Activated CD8-positive, alpha-beta memory T cell treated with anti-CD3 and anti-CD28 coated beads, Interleukin-2, amount 50 U/mL, for 1 hour (primary cell): ENCODE results near the gene NAALADL1.
A peak's percentile ranks its signal among the peaks of the same experiment; 100 is the strongest.
"Not testable (repeated sequence)": the region's sequence is repeated elsewhere in the genome, so short reads cannot be mapped to it uniquely, and the experiment has no call there.

Source experiments
- DNase-seq: peaks from one replicate; pipeline ENCODE4 v3.0.0-alpha.2; 2020; ENCODE audit errors: extremely low read depth

The NAALADL1 gene

DNA sequence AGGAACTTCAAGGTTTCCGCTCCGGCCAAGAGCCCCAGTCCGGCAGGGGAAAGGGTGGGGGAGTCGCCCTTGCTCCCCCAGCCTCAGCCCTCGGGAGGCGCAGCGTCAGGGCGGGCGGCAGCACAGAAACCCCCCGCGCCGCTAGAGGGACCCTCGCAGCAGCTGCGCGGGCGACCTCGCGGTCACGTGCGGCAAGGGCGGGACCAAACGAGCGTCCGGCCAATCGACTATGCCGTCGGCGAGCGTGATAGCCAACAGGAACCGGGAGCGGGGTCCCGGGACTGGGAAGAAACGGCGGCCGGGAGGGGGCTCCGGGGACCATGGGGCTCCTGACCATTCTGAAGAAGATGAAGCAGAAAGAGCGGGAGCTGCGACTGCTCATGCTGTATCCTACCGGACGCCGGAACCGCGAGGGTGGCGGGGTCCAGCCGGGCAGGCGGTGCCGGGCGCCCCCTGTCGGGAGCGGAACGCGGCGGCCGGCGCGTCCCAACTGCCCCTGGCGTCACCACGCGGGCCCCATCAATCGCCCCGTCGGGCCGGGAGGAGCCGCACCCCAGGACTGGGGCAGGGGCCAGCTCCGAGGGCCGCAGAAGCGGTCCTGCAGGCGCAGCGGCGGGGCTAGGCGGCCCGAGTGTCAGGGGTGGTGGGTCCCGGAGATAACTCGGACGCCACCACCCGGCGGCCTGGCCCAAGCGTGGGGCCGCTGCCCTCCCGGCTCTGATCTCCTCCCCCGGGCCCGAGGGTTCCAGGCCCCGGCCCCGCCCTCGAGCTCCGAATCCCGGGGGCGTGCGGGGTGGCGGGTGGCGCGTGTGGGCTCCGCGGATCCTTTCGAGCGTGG is 44.2 kb downstream of the NAALADL1 start, which contains the start of gene ARL2:
Gene ARL2, plus strand, starts transcription at position 273 of the 838 bp plus-strand sequence. Its CDS starts 48 bp downstream, at position 321.
- peak; percentile 70 for DNase-seq

DNA sequence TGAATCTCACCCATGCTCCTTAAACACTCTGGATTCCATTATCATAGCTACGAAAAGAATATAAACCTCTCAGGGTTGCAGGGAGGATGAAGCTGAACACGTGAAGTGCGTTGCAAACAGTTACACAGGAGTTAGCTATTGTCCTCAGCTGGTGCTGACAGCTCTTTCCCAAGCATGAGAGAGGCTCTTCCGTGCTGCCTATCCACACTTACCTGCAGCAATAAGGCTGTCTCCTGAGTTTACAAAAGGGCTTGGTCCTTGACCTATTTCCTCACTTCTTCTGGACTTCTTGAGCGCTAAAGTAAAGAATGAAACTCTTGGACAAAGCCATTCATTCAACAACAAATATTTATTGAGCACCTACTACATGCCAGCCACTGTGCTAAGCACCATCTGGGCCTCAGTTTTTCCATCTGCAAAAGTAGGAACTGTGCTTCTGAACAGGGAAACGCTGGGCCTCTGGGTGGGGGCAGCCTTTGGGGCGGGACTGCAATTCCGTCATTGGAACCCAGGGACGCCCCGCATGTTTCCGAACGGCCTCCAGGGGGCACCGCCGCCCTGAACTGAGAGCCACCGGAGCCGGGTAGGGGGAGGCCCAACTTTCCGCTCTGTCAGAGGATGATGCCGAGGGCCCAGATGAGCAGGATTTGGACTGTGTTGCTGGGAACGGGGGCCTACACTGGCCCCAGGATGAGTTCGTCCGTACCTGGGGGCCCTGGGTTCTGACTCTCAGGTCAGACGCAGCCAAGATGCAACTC is 45.0 kb downstream of the NAALADL1 start:
- peak; percentile 66 for DNase-seq

DNA sequence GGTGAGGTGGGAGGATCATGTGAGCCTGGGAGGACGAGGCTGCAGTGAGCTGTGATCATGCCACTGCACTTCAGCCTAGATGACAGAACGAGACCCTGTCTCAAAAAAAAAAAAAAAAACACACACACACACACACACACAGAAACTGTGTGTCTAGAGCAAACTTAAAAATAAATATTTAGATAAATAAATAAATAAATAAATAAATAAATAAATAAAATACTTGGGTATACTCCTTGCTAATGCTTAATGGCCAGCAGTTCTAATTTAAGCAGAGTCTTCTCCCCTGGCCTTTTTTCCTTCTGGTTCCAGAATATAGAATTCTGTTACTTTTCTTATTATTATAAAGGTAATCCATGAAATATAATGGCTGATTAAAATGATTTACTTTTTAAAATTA is 49.5 kb downstream of the NAALADL1 start:
- no peak for DNase-seq

DNA sequence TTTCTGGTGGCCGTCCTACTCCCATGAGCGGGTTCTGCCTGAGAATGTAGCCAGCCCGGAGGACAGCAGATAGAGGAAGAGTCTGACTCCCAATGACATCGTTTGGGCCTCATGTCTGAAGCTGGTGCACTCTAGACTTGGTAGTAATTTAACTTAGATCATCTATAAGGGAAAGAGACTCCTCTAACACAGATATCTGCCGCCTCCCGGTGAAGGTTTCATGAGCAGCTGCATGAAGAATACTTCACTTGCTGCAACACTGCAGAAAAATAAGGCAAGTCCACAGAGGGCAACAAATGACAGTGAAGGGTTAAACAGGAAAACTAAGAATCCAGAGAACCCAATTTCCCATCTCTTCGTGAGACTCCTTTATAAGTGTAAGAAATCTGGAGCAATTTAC is 50.3 kb downstream of the NAALADL1 start:
- no peak for DNase-seq

DNA sequence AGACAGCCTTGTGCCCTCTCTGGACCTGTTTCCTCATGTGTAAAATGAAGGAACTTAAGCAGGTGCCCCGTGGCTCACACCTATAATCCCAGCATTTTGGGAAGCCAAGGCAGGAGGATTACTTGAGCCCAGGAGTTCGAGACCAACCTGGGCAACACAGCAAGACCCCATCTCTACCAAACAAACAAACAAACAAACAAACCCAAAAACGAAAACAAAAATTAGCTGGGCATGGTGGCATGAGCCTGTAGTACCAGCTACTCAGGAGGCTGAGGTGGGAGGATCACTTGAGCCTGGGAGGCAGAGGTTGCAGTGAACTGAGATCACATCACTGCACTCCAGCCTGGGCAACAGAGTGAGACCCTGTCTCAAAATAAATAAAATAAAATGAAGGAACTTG is 54.4 kb downstream of the NAALADL1 start:
- not testable (repeated sequence) for DNase-seq

DNA sequence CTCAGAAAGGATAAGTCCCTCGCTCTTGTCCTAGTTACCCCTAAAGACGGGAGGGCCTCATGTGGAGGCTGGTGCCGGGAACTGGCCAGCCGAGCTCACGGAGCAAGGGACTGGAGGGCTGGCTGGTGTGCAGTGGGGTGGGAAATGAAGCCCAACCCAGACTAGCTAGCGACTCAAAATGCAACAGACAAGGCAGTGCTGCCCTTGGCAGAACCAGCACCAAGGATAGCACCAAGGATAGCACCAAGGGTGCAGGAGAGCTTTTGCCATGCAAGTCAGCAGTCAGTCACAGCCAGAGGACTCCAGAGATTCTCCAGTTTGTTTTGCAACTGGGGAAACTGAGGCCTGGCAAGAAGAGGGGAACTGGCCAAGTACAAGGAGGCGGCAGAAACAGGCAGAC is 55.1 kb downstream of the NAALADL1 start:
- DNase-seq: no peak

DNA sequence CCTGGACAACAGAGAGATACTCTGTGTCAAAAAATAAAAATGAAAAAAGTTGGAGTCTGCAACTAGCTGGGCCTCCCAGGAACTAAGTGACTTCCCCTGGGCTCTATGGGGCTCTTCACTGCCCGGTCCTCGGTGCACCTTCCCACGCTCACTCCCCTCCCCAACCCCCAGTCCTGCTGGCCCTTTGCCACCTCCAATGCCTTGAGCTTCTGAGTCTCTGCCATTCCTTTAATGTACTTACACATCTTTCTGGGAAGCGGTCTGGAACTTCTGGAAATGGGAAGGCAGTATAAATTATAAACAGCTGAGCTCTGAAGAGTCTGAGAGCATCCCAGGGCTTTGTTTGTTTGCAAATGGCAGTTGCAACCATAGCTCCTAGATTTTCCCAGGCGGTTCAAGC is 55.6 kb downstream of the NAALADL1 start:
- no peak for DNase-seq

DNA sequence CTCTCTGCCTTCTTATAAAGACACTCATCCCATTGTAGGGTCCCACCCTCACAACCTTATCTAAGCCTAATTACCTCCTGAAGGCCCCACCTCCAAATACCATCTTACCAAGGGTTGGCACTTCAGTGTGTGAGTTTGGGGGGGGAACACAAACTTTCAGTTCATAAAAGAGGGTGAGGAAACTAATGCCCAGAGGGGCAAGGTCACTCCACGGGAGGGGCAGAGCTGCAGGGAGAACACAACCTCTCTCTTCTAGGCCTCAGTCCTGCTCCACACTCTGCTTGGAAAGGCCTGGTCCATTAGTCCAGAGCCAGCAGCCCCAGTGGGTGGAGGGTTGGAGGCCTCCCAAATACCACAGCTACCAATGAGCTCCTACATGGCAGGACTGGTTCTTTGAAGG is 58.9 kb downstream of the NAALADL1 start:
- DNase-seq: no peak

DNA sequence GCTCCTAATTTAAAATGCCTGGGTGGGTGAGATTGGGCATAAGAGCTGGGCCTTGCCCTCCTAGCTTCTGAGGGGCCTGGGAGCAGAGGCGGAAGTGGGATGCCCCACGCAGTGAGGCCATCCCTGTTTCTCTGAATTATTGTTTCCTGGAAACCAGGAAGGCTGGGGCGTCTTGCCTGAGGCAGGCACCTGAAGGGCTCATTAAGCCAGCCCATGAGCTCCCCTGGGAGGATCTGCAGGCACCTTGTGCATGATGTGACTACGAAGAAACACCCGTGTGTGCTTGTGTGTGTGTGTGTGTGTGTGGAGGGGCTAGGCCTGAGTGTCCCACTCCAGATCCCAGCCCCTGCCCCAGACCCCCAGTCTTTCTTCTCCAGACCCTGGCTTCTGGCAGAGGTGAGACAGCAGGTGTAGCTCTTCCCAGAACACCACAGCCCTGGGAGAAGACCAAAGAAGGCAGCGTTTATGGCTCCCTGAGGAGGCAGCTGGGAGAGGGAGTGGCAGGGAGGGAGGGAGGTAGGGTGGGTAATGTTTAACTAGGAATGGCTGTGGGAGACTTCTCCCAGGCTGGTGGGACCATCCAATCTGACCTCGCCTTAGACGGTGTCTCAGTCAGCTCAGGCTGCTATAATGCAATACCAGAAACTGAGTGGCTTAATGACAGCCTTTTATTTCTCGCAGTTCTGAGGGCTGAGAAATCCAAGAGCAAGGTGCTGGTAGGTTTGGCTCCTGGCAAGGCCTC is 59.5 kb downstream of the NAALADL1 start:
- DNase-seq: no peak

DNA sequence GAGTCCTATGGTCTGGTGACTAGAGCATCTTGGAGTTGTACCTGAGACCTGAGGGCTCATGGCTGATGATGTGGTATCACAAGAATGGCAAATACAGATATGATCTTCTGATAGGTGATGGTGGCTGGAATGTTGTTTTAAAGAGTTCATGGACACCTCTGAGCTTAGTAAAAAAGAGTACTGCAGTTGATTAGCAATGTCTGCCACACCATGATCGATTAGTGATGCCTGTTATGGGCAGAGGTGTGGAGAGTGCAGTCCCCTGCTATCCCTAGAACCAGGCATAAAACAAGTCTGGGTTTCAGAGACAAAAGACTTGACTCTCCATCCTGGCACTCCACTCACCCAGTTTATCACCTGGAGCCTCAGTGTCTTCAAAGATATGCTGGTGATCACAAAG is 60.2 kb downstream of the NAALADL1 start:
- no peak for DNase-seq

DNA sequence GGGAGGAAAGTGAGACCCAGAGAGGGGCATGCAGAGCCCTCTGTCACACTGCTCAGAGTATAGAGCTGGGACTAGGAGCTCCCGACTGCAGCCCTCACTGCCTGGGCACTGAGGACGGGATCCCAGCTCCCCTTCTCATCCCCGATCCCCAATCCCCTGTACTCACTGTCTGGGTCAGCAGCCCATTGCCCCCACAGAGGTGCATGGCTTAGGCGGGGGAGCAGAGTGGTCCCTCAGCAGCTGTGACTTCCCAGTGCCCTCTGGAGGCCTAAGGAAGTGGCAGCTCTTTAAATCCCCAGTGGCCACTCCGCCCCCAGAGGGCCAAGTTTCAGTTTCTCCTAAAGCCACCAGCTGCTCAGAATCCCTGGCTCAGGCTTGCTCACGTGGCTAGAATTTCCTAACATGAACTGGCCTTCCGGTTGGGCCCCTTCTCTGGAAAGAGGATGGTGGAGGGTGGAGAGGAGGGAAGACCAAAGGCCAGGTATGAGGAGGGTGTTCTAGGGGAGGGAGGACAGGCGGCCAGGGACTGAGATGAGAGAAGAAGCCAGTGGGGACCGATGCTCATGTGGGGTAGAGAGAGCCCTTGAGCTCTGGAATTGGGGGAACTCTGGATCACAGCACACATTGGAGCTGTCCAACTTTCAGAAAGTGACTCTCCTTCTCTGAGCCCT is 61.5 kb downstream of the NAALADL1 start, which contains the start of gene BATF2:
Gene BATF2, minus strand, starts transcription at position 262 of the 671 bp plus-strand sequence. Its CDS starts 57 bp downstream, at position 205.
- no peak for DNase-seq

DNA sequence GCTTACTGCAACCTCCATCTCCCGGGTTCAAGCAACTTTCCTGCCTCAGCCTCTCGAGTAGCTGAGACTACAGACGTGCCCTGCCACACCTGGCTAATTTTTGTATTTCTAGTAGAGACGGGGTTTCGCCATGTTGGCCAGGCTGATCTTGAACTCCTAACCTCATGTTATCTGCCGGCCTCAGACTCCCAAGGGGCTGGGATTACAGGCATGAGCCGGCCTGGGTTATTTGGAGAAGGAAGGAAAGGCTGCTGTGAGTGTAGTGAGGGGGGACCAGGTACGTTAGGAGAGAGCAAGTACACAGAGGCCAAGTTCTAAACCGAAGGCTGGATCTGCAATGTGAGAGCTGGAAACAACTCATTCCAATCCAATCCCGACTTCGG is 62.0 kb downstream of the NAALADL1 start:
- DNase-seq: no peak
